Measurements from ENCODE around the gene TTLL8.

Gene TTLL8

GRCh38 chr22:50049299-50050195 lies 8.6 kb downstream of the TTLL8 start:
- no peak overlapping the region for H3K4me3 ChIP-seq (ENCODE audit: low read depth, low read length)
- TF ChIP-seq MYC (IDR thresholded peaks at IDR 0.05; ENCODE audit: low read depth, low read length), result no peak
- TF ChIP-seq, protein P1, sequence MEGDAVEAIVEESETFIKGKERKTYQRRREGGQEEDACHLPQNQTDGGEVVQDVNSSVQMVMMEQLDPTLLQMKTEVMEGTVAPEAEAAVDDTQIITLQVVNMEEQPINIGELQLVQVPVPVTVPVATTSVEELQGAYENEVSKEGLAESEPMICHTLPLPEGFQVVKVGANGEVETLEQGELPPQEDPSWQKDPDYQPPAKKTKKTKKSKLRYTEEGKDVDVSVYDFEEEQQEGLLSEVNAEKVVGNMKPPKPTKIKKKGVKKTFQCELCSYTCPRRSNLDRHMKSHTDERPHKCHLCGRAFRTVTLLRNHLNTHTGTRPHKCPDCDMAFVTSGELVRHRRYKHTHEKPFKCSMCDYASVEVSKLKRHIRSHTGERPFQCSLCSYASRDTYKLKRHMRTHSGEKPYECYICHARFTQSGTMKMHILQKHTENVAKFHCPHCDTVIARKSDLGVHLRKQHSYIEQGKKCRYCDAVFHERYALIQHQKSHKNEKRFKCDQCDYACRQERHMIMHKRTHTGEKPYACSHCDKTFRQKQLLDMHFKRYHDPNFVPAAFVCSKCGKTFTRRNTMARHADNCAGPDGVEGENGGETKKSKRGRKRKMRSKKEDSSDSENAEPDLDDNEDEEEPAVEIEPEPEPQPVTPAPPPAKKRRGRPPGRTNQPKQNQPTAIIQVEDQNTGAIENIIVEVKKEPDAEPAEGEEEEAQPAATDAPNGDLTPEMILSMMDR (IDR thresholded peaks at IDR 0.05; ENCODE audit: low read depth, low read length), result no peak
- no peak for TF ChIP-seq POLR2A (IDR thresholded peaks at IDR 0.05; ENCODE audit: extremely low read depth, insufficient read length)
- TF ChIP-seq, protein P2, sequence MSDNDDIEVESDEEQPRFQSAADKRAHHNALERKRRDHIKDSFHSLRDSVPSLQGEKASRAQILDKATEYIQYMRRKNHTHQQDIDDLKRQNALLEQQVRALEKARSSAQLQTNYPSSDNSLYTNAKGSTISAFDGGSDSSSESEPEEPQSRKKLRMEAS (IDR thresholded peaks at IDR 0.05; ENCODE audit: low read depth, low read length), result no peak
- DNase-seq (ENCODE audit: low read depth), result no peak

- no peak overlapping the region for H3K4me3 ChIP-seq (ENCODE audit: low read depth, low read length)
- TF ChIP-seq, protein P1 (IDR thresholded peaks at IDR 0.05; ENCODE audit: low read depth, low read length), result no peak
- TF ChIP-seq POLR2A (IDR thresholded peaks at IDR 0.05; ENCODE audit: extremely low read depth, insufficient read length) (no peak), MYC (IDR thresholded peaks at IDR 0.05; ENCODE audit: low read depth, low read length) (no peak)
- TF ChIP-seq, protein P2 (IDR thresholded peaks at IDR 0.05; ENCODE audit: low read depth, low read length), result no peak
- DNase-seq (ENCODE audit: low read depth), result no peak
These were observed 9.3 kb downstream of the TTLL8 start for GRCh38 chr22:50048836-50049235.

GRCh38 chr22:50048061-50048765 lies 9.9 kb downstream of the TTLL8 start:
- DNase-seq (ENCODE audit: low read depth), result no peak
- TF ChIP-seq, protein P1 (IDR thresholded peaks at IDR 0.05; ENCODE audit: low read depth, low read length), result no peak
- no peak for TF ChIP-seq POLR2A (IDR thresholded peaks at IDR 0.05; ENCODE audit: extremely low read depth, insufficient read length)
- TF ChIP-seq, protein P2 (IDR thresholded peaks at IDR 0.05; ENCODE audit: low read depth, low read length), result no peak
- TF ChIP-seq MYC (IDR thresholded peaks at IDR 0.05; ENCODE audit: low read depth, low read length), result no peak
- no peak overlapping the region for H3K4me3 ChIP-seq (ENCODE audit: low read depth, low read length)

- TF ChIP-seq POLR2A (IDR thresholded peaks at IDR 0.05; ENCODE audit: extremely low read depth, insufficient read length) (no peak), MYC (IDR thresholded peaks at IDR 0.05; ENCODE audit: low read depth, low read length) (no peak)
- TF ChIP-seq, protein P1 (IDR thresholded peaks at IDR 0.05; ENCODE audit: low read depth, low read length), result no peak
- TF ChIP-seq, protein P2 (IDR thresholded peaks at IDR 0.05; ENCODE audit: low read depth, low read length), result no peak
- no peak for DNase-seq (ENCODE audit: low read depth)
- no peak overlapping the region for H3K4me3 ChIP-seq (ENCODE audit: low read depth, low read length)
These were observed 10.8 kb downstream of the TTLL8 start for GRCh38 chr22:50047346-50047745.

- DNase-seq (ENCODE audit: low read depth), result no peak
- TF ChIP-seq MYC (IDR thresholded peaks at IDR 0.05; ENCODE audit: low read depth, low read length) (no peak), POLR2A (IDR thresholded peaks at IDR 0.05; ENCODE audit: extremely low read depth, insufficient read length) (no peak)
- TF ChIP-seq, protein P1 (IDR thresholded peaks at IDR 0.05; ENCODE audit: low read depth, low read length), result no peak
- TF ChIP-seq, protein P2 (IDR thresholded peaks at IDR 0.05; ENCODE audit: low read depth, low read length), result no peak
- H3K4me3 ChIP-seq (ENCODE audit: low read depth, low read length), result no peak overlapping the region
These were observed 11.4 kb downstream of the TTLL8 start for GRCh38 chr22:50046481-50047245.
